ENCODE results near the gene GEMIN5.
"Not testable (repeated sequence)": the region's sequence is repeated elsewhere in the genome, so short reads cannot be mapped to it uniquely, and the experiment has no call there.

GRCh38 chr5:154976082-154976481, 38.1 kb upstream of the GEMIN5 start:
- TF ChIP-seq, protein P1, sequence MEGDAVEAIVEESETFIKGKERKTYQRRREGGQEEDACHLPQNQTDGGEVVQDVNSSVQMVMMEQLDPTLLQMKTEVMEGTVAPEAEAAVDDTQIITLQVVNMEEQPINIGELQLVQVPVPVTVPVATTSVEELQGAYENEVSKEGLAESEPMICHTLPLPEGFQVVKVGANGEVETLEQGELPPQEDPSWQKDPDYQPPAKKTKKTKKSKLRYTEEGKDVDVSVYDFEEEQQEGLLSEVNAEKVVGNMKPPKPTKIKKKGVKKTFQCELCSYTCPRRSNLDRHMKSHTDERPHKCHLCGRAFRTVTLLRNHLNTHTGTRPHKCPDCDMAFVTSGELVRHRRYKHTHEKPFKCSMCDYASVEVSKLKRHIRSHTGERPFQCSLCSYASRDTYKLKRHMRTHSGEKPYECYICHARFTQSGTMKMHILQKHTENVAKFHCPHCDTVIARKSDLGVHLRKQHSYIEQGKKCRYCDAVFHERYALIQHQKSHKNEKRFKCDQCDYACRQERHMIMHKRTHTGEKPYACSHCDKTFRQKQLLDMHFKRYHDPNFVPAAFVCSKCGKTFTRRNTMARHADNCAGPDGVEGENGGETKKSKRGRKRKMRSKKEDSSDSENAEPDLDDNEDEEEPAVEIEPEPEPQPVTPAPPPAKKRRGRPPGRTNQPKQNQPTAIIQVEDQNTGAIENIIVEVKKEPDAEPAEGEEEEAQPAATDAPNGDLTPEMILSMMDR (IDR thresholded peaks at IDR 0.05; ENCODE audit: low read depth, low read length, poor library complexity, severe bottlenecking) = not testable (repeated sequence)
- TF ChIP-seq EZH2phosphoT487 (IDR thresholded peaks at IDR 0.05; ENCODE audit: borderline replicate concordance, low read length) = not testable (repeated sequence)
